ENCODE measurements around the gene CCDC71L.

CCDC71L gene

GRCh38 chr7:106613279-106613678 is 47.7 kb downstream of the CCDC71L start:
- Mint-ChIP-seq H3K4me1 (peaks cover 7% of the 10 kb centered on the region), H3K9me3 (peaks cover 16% of the 10 kb centered on the region), H3K27ac (no peak overlapping the region), H3K4me3 (no peak overlapping the region), H3K27me3 (ENCODE audit: low read depth, poor library complexity) (no peaks in the 10 kb centered on the region), H3K36me3 (ENCODE audit: low read depth) (no peaks in the 10 kb centered on the region)
- no peak for DNase-seq
- no peak for TF ChIP-seq CTCF (IDR thresholded peaks at IDR 0.05)

- Mint-ChIP-seq H3K27ac (no peak overlapping the region), H3K4me3 (no peak overlapping the region), H3K9me3 (peaks cover 16% of the 10 kb centered on the region), H3K36me3 (ENCODE audit: low read depth) (no peaks in the 10 kb centered on the region), H3K27me3 (ENCODE audit: low read depth, poor library complexity) (no peaks in the 10 kb centered on the region), H3K4me1 (peaks cover 7% of the 10 kb centered on the region)
- TF ChIP-seq CTCF (IDR thresholded peaks at IDR 0.05): no peak
- DNase-seq: no peak
Observed at GRCh38 chr7:106612432-106612831, 48.5 kb downstream of the CCDC71L start.

- H3K4me1 Mint-ChIP-seq: peaks cover 7% of the 10 kb centered on the region
- no peaks in the 10 kb centered on the region for H3K27me3 Mint-ChIP-seq (ENCODE audit: low read depth, poor library complexity)
- no peak overlapping the region for H3K4me3 Mint-ChIP-seq
- TF ChIP-seq CTCF (IDR thresholded peaks at IDR 0.05): no peak
- H3K9me3 Mint-ChIP-seq: peaks cover 16% of the 10 kb centered on the region
- no peak for DNase-seq
- no peak overlapping the region for H3K27ac Mint-ChIP-seq
- no peaks in the 10 kb centered on the region for H3K36me3 Mint-ChIP-seq (ENCODE audit: low read depth)
Observed at GRCh38 chr7:106611911-106612310, 49.0 kb downstream of the CCDC71L start.

- no peak for TF ChIP-seq CTCF (IDR thresholded peaks at IDR 0.05)
- Mint-ChIP-seq H3K36me3 (ENCODE audit: low read depth) (no peaks in the 10 kb centered on the region), H3K4me1 (peaks cover 7% of the 10 kb centered on the region), H3K27me3 (ENCODE audit: low read depth, poor library complexity) (no peaks in the 10 kb centered on the region), H3K9me3 (peaks cover 16% of the 10 kb centered on the region), H3K4me3 (no peak overlapping the region), H3K27ac (no peak overlapping the region)
- no peak for DNase-seq
Observed at GRCh38 chr7:106610996-106611886, 49.7 kb downstream of the CCDC71L start.

- no peak overlapping the region for H3K27ac Mint-ChIP-seq
- no peak for DNase-seq
- H3K36me3 Mint-ChIP-seq (ENCODE audit: low read depth): no peaks in the 10 kb centered on the region
- H3K4me1 Mint-ChIP-seq: peaks cover 7% of the 10 kb centered on the region
- H3K9me3 Mint-ChIP-seq: peaks cover 16% of the 10 kb centered on the region
- H3K27me3 Mint-ChIP-seq (ENCODE audit: low read depth, poor library complexity): no peaks in the 10 kb centered on the region
- TF ChIP-seq CTCF (IDR thresholded peaks at IDR 0.05): no peak
- H3K4me3 Mint-ChIP-seq: no peak overlapping the region
Observed at GRCh38 chr7:106609416-106609815, 51.5 kb downstream of the CCDC71L start.

- Mint-ChIP-seq H3K4me1 (peaks cover 7% of the 10 kb centered on the region), H3K4me3 (no peak overlapping the region)
Observed at GRCh38 chr7:106608661-106609060, 52.3 kb downstream of the CCDC71L start.

More at GRCh38 chr7:106608661-106609060, 52.3 kb downstream of the CCDC71L start:
- Mint-ChIP-seq H3K27me3 (ENCODE audit: low read depth, poor library complexity) (no peaks in the 10 kb centered on the region), H3K9me3 (peaks cover 16% of the 10 kb centered on the region), H3K27ac (no peak overlapping the region), H3K36me3 (ENCODE audit: low read depth) (no peaks in the 10 kb centered on the region)
- TF ChIP-seq CTCF (IDR thresholded peaks at IDR 0.05): no peak
- DNase-seq: no peak
